ENCODE results near the gene GRPEL2. TPM values are rescaled to one million over a fixed set of nuclear protein-coding genes. Genes with fewer than 3 reads are reported as not detected.

GRPEL2 gene
- total and polyA plus RNA-seq, 10 donors = 4.6 to 17.7 (median 9.0) TPM

DNA sequence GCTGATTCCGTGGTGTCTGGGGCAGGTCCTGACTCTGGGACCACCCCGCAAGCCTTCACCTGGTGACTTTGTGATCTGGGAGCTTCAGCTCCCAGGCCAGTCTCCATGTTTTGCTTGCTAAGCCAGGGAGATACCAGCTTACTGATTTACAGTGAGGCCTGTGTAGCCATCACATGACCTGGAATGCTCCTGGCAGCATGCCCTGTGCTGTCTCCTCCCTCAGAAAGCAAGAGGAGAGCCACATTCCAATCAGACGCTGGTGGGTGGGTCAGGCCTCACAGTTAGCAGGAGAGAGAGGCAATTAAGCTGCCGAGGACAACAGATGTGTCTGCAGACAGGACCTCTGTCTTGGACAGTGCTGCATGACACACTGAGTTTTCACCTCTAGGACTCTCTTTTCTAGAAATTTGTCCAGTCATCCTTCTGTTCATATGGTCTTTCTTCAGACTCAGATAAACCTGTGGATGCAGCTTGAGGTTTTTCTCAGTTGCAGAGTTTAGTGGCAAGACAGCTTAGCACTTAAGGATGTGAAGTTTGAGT lies 24.4 kb upstream of the GRPEL2 start:
- 50 to 89% (median 59%) methylated on average over 3 to 4 of the region's 4 CpGs for WGBS, 5 donors
- H3K27ac ChIP-seq = peak overlapping the region in 3 of 8 donors; percentile 27 to 58 (median 30)
- no peak for DNase-seq

DNA sequence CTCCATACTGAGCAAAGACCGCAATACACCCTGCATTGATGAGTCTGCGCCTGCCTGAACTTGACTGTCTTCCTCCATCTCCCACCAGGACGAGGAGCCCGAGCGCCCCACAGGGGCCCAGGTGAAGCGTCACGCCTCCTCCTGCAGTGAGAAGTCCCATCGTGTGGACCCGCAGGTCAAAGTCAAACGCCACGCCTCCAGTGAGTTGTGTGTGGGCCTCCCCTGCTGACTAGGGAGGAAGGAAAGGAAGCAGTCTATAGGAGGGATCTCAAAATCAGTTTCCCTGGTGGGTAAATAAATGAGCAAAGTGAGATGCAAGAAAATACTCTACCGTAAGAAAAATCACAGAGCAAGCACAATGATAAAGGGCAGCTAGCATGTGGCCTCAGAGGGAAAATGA lies 22.8 kb upstream of the GRPEL2 start:
- peaks cover 0 to 8% (median 0%) of the 10 kb centered on the region in 6 donors for H3K4me1 ChIP-seq
- H3K27ac ChIP-seq = no peak overlapping the region
- no peak for DNase-seq
- TF ChIP-seq CTCF (IDR thresholded peaks at IDR 0.05 in 8 of 11, conservative IDR thresholded peaks at IDR 0.05 in 3 of 11) (no peak), POLR2AphosphoS5 (IDR thresholded peaks at IDR 0.05) (no peak), POLR2A (IDR thresholded peaks at IDR 0.05) (no peak)
- intact Hi-C loops (cut with DNase I; ENCODE audit: low total_unique reads) = no loop called here
- H3K9me3 ChIP-seq = peaks cover 0 to 6% (median 0%) of the 10 kb centered on the region in 8 donors
- peaks cover 0 to 25% (median 0%) of the 10 kb centered on the region in 6 donors for H3K36me3 ChIP-seq
- 91 to 96% (median 94%) methylated on average over 12 of the region's 12 CpGs for WGBS, 5 donors
- no peak overlapping the region for H3K4me3 ChIP-seq
- no peaks in the 10 kb centered on the region for H3K27me3 ChIP-seq (replicated peaks in 1 of 7)

More for the DNA sequence above, 24.4 kb upstream of the GRPEL2 start:
- TF ChIP-seq POLR2A (IDR thresholded peaks at IDR 0.05) = no peak
- TF ChIP-seq POLR2AphosphoS5 (IDR thresholded peaks at IDR 0.05) = peak in 2 of 3 donors; percentile 9 to 41
- TF ChIP-seq CTCF (IDR thresholded peaks at IDR 0.05 in 8 of 11, conservative IDR thresholded peaks at IDR 0.05 in 3 of 11) = no peak
- Histone ChIP-seq H3K36me3 (peaks cover 0 to 25% (median 0%) of the 10 kb centered on the region in 6 donors), H3K27me3 (replicated peaks in 1 of 7) (no peaks in the 10 kb centered on the region), H3K4me1 (peaks cover 0 to 8% (median 0%) of the 10 kb centered on the region in 6 donors), H3K9me3 (no peaks in the 10 kb centered on the region), H3K4me3 (no peak overlapping the region)
- intact Hi-C loops (cut with DNase I; ENCODE audit: low total_unique reads) = no loop called here

GRCh38 chr5:149323210-149323609 lies 22.1 kb upstream of the GRPEL2 start:
- intact Hi-C loops (cut with DNase I; ENCODE audit: low total_unique reads) = no loop called here
- peaks cover 0 to 8% (median 0%) of the 10 kb centered on the region in 6 donors for H3K4me1 ChIP-seq
- H3K27me3 ChIP-seq (replicated peaks in 1 of 7) = no peaks in the 10 kb centered on the region
- no peak for TF ChIP-seq POLR2A (IDR thresholded peaks at IDR 0.05)
- TF ChIP-seq POLR2AphosphoS5 (IDR thresholded peaks at IDR 0.05) = no peak
- TF ChIP-seq CTCF (IDR thresholded peaks at IDR 0.05 in 8 of 11, conservative IDR thresholded peaks at IDR 0.05 in 3 of 11) = no peak
- no peak overlapping the region for H3K27ac ChIP-seq
- no peak overlapping the region for H3K4me3 ChIP-seq
- no peak for DNase-seq
- H3K36me3 ChIP-seq = peaks cover 0 to 25% (median 0%) of the 10 kb centered on the region in 6 donors
- H3K9me3 ChIP-seq = peaks cover 0 to 6% (median 0%) of the 10 kb centered on the region in 8 donors

- Histone ChIP-seq H3K27ac (no peak overlapping the region), H3K27me3 (replicated peaks in 1 of 7) (no peaks in the 10 kb centered on the region)
Observed at GRCh38 chr5:149323621-149324205, 21.6 kb upstream of the GRPEL2 start.

More at GRCh38 chr5:149323621-149324205, 21.6 kb upstream of the GRPEL2 start:
- H3K36me3 ChIP-seq = peaks cover 0 to 25% (median 0%) of the 10 kb centered on the region in 6 donors
- no peak for DNase-seq
- WGBS, 5 donors = 59 to 99% (median 85%) methylated on average over 2 of the region's 2 CpGs
- H3K4me3 ChIP-seq = no peak overlapping the region
- intact Hi-C loops (cut with DNase I; ENCODE audit: low total_unique reads) = no loop called here
- H3K4me1 ChIP-seq = peaks cover 0 to 8% (median 0%) of the 10 kb centered on the region in 6 donors
- TF ChIP-seq CTCF (IDR thresholded peaks at IDR 0.05 in 8 of 11, conservative IDR thresholded peaks at IDR 0.05 in 3 of 11) = no peak
- TF ChIP-seq POLR2A (IDR thresholded peaks at IDR 0.05) = no peak
- TF ChIP-seq POLR2AphosphoS5 (IDR thresholded peaks at IDR 0.05) = no peak
- H3K9me3 ChIP-seq = peaks cover 0 to 6% (median 0%) of the 10 kb centered on the region in 8 donors

Data from spleen (tissue), 11 donors.